Nephron progenitor cell (in vitro differentiated cells): ENCODE results near the gene KLK8.

Experiments used
- DNase-seq: peaks from one replicate; pipeline ENCODE4 v3.0.0; 2021
- H3K27ac Mint-ChIP-seq: 2 replicates; pipeline ENCODE4 v1.8.0; 2021; ENCODE audit warnings: mild to moderate bottlenecking, moderate library complexity, mixed read lengths
- H3K27me3 Mint-ChIP-seq: 2 replicates; pipeline ENCODE4 v1.8.0; 2021; ENCODE audit warnings: mild to moderate bottlenecking, low read depth, mixed read lengths; ENCODE audit not compliant: poor library complexity
- H3K36me3 Mint-ChIP-seq: 2 replicates; pipeline ENCODE4 v1.8.0; 2021; ENCODE audit warnings: low read depth, mixed read lengths
- H3K4me1 Mint-ChIP-seq: 2 replicates; pipeline ENCODE4 v1.8.0; 2021; ENCODE audit warnings: mixed read lengths
- H3K4me3 Mint-ChIP-seq: 2 replicates; pipeline ENCODE4 v1.8.0; 2021; ENCODE audit warnings: mild to moderate bottlenecking, moderate library complexity, mixed read lengths
- H3K9me3 Mint-ChIP-seq: 2 replicates; pipeline ENCODE4 v1.8.0; 2021; ENCODE audit warnings: mild to moderate bottlenecking, moderate library complexity, mixed read lengths
- TF ChIP-seq, protein P1 (sequence below): fragments of 200-600 bp; sonication (generic); IDR thresholded peaks from 2 replicates; pipeline ENCODE4 v1.5.0; 2021; ENCODE audit warnings: antibody characterized with exemption

The KLK8 gene

GRCh38 chr19:51009061-51009891, 7.9 kb upstream of the KLK8 start:
- Mint-ChIP-seq H3K4me3 (no peak overlapping the region), H3K36me3 (no peaks in the 10 kb centered on the region), H3K27ac (no peak overlapping the region), H3K9me3 (no peaks in the 10 kb centered on the region), H3K27me3 (peaks cover 77% of the 10 kb centered on the region), H3K4me1 (peaks cover 11% of the 10 kb centered on the region)
- DNase-seq, result no peak
- TF ChIP-seq, protein P1, sequence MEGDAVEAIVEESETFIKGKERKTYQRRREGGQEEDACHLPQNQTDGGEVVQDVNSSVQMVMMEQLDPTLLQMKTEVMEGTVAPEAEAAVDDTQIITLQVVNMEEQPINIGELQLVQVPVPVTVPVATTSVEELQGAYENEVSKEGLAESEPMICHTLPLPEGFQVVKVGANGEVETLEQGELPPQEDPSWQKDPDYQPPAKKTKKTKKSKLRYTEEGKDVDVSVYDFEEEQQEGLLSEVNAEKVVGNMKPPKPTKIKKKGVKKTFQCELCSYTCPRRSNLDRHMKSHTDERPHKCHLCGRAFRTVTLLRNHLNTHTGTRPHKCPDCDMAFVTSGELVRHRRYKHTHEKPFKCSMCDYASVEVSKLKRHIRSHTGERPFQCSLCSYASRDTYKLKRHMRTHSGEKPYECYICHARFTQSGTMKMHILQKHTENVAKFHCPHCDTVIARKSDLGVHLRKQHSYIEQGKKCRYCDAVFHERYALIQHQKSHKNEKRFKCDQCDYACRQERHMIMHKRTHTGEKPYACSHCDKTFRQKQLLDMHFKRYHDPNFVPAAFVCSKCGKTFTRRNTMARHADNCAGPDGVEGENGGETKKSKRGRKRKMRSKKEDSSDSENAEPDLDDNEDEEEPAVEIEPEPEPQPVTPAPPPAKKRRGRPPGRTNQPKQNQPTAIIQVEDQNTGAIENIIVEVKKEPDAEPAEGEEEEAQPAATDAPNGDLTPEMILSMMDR, result no peak

GRCh38 chr19:51007488-51007887, 6.1 kb upstream of the KLK8 start:
- no peaks in the 10 kb centered on the region for H3K9me3 Mint-ChIP-seq
- TF ChIP-seq, protein P1, result no peak
- no peak overlapping the region for H3K27ac Mint-ChIP-seq
- H3K4me1 Mint-ChIP-seq, result peaks cover 25% of the 10 kb centered on the region
- H3K4me3 Mint-ChIP-seq, result no peak overlapping the region
- DNase-seq, result no peak
- no peaks in the 10 kb centered on the region for H3K36me3 Mint-ChIP-seq
- H3K27me3 Mint-ChIP-seq, result peaks cover 75% of the 10 kb centered on the region

- peaks cover 35% of the 10 kb centered on the region for H3K4me1 Mint-ChIP-seq
- H3K9me3 Mint-ChIP-seq, result no peaks in the 10 kb centered on the region
- peaks cover 73% of the 10 kb centered on the region for H3K27me3 Mint-ChIP-seq
- no peak overlapping the region for H3K27ac Mint-ChIP-seq
- H3K4me3 Mint-ChIP-seq, result no peak overlapping the region
- H3K36me3 Mint-ChIP-seq, result no peaks in the 10 kb centered on the region
- no peak for DNase-seq
- TF ChIP-seq, protein P1, result no peak
Measured at GRCh38 chr19:51006406-51006805, 5.0 kb upstream of the KLK8 start.

GRCh38 chr19:51005248-51005647, 3.8 kb upstream of the KLK8 start:
- no peaks in the 10 kb centered on the region for H3K36me3 Mint-ChIP-seq
- H3K4me1 Mint-ChIP-seq, result peaks cover 47% of the 10 kb centered on the region
- no peaks in the 10 kb centered on the region for H3K9me3 Mint-ChIP-seq
- TF ChIP-seq, protein P1, result no peak
- H3K4me3 Mint-ChIP-seq, result no peak overlapping the region
- peaks cover 69% of the 10 kb centered on the region for H3K27me3 Mint-ChIP-seq
- DNase-seq, result no peak
- no peak overlapping the region for H3K27ac Mint-ChIP-seq

- Mint-ChIP-seq H3K4me3 (no peak overlapping the region), H3K4me1 (peaks cover 52% of the 10 kb centered on the region), H3K27me3 (peaks cover 65% of the 10 kb centered on the region), H3K27ac (no peak overlapping the region), H3K36me3 (no peaks in the 10 kb centered on the region), H3K9me3 (no peaks in the 10 kb centered on the region)
- no peak for DNase-seq
- TF ChIP-seq, protein P1, result no peak
Measured at GRCh38 chr19:51003316-51003715, 1.9 kb upstream of the KLK8 start.
